Activated CD8-positive, alpha-beta memory T cell treated with anti-CD3 and anti-CD28 coated beads, Interleukin-2, amount 50 U/mL, for 1 hour (primary cell): Measurements from ENCODE around the gene CTNNBIP1.
"Not testable (repeated sequence)": the region's sequence is repeated elsewhere in the genome, so short reads cannot be mapped to it uniquely, and the experiment has no call there.

Experiments used
- DNase-seq: peaks from one replicate; pipeline ENCODE4 v3.0.0-alpha.2; 2020; ENCODE audit errors: extremely low read depth

CTNNBIP1 gene

GRCh38 chr1:9805006-9805508, 105.0 kb downstream of the CTNNBIP1 start:
- DNase-seq = no peak

GRCh38 chr1:9803003-9803918, 106.8 kb downstream of the CTNNBIP1 start:
- not testable (repeated sequence) for DNase-seq

- no peak for DNase-seq
These were observed 108.2 kb downstream of the CTNNBIP1 start for GRCh38 chr1:9801909-9802308.
